ENCODE measurements around the gene EMC8. TPM values are rescaled to one million over a fixed set of nuclear protein-coding genes. Genes with fewer than 3 reads are reported as not detected.

Gene EMC8
- total RNA-seq (2021; fragmentation: NEBNext Ultra II Directional; extraction: Animal tissue kit (Norgen Biotek cat#: 25700)): 47.9 and 52.2 TPM in 2 replicates
- polyA plus RNA-seq (2011; rRNA removed): 64.0 and 69.7 TPM in 2 replicates
- 60.0 TPM for polyA plus RNA-seq (2011; cell fraction: cytosol; rRNA removed)
- 79.9 TPM for polyA plus RNA-seq (2011; cell fraction: nucleus; rRNA removed)
- polyA plus RNA-seq (2012, experiment 1 of 2): 29.4 to 44.5 TPM (median 41.7 TPM) in 4 replicates
- polyA plus RNA-seq (2012, experiment 2 of 2): 39.1 TPM
- polyA plus RNA-seq (2013, experiment 1 of 2): 33.5 TPM
- 31.9 TPM for polyA plus RNA-seq (2013, experiment 2 of 2)
- 64.3 and 73.2 TPM in 2 replicates for polyA minus RNA-seq (2011; rRNA and poly(A)+ RNA removed)
- polyA minus RNA-seq (2011; cell fraction: cytosol; rRNA and poly(A)+ RNA removed): 61.1 TPM
- 38.0 TPM for polyA minus RNA-seq (2011; cell fraction: nucleus; rRNA and poly(A)+ RNA removed)
- long read RNA-seq, experiment 1, transcript EMC8-201 (5 exons, 1,962 nt): major isoform, 57 of 75 reads
- long read RNA-seq, experiment 1, transcript EMC8-205 (1 exons, 1,826 nt): minor isoform, 5 of 75 reads
- long read RNA-seq, experiment 1, partial matches to known transcripts: 3 of 75 reads
- long read RNA-seq, experiment 1, other reads (novel, unspliced or antisense): 6 of 75 reads
- long read RNA-seq, experiment 2, partial matches to known transcripts: 1 of 9 reads
- long read RNA-seq, experiment 2, other reads (novel, unspliced or antisense): 4 of 9 reads

DNA sequence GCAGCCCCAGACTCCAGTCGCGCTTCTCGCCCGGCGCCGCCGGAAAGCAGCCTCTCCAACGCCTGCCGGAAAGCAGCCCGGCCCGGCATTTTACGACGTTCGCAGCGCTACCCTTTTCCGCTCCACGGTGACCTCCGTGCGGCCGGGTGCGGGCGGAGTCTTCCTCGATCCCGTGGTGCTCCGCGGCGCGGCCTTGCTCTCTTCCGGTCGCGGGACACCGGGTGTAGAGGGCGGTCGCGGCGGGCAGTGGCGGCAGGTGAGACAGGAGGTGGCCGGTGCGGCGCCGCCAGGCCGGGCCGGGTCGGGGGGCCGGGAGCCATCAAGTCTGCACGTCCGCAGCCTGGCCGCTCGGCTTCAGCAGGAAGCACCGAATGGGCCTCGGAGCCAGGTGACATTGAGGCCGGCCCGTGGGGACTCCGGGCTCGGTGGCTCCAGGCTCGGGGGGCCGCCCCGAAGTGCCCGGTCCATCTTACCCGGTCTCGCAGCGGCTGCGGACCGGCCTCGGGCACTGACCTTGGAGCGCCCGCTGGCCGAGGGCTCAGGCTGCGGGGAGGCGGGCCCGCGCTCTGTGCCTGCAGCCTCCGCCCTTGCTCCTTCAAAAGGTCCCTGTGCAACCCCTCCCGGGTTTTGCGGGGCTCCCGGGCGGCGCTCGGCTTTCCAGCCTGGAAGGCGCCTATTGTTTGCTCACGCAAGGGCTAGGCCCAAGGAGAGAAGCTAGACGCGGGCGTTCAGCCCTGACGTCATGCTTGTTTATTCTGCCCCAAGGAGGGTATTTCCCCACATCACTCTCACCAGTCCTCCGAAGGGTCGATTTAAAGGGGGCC is at the start of gene EMC8, which contains the start of gene COX4I1:
EMC8 (minus strand) TSS at position 48 of the 824 bp plus-strand sequence. CDS start 249 bp downstream, outside the sequence.
COX4I1 (plus strand) TSS at position 199 of the 824 bp plus-strand sequence. CDS start 1,511 bp downstream, outside the sequence.
- Histone ChIP-seq H3K9me3 (ENCODE audit: insufficient read depth in 2 of 2, low read depth in 1 of 2, low read length in 1 of 2) (no peaks in the 10 kb centered on the region), H2AFZ (ENCODE audit: low read length) (no peak within 1 kb of the TSS), H3K36me3 (ENCODE audit: control insufficient read depth in 2 of 4, insufficient read depth in 4 of 4, low read length in 3 of 4) (peaks cover 23 to 56% (median 39%) of the 10 kb centered on the region in 4 experiments), H2AK5ac (ENCODE audit: low read depth, low read length) (no peak within 1 kb of the TSS; the same call in 1 of the 2 replicates), H3K4me2 (ENCODE audit: insufficient read depth in 1 of 2, low read depth in 2 of 2, low read length in 2 of 2) (peak within 1 kb of the TSS; percentile 78 to 89), H3K14ac (ENCODE audit: insufficient read length) (no peak within 1 kb of the TSS), H3K18ac (ENCODE audit: extremely low read depth, low read length) (peak within 1 kb of the TSS; percentile 32; the same call in 1 of the 2 replicates), H2BK20ac (ENCODE audit: low read length) (no peak within 1 kb of the TSS), H3K23me2 (ENCODE audit: low read depth, low read length) (peaks cover 6% of the 10 kb centered on the region), H3K4me1 (replicated peaks in 1 of 4; ENCODE audit: control insufficient read depth in 3 of 4, insufficient read depth in 4 of 4, low read length in 3 of 4) (peaks cover 0 to 3% (median 0%) of the 10 kb centered on the region in 4 experiments; a peak in 1 of 7 replicates), H3K79me2 (ENCODE audit: control insufficient read depth in 1 of 2, insufficient read depth in 2 of 2, low read length in 2 of 2) (peaks cover 28 to 75% of the 10 kb centered on the region in 2 experiments), H2BK12ac (ENCODE audit: low read depth, low read length) (no peak within 1 kb of the TSS), H4K20me1 (replicated peaks in 1 of 2; ENCODE audit: control insufficient read depth in 1 of 2, insufficient read depth in 2 of 2, low read length in 2 of 2) (peaks cover 6 to 15% of the 10 kb centered on the region in 2 experiments), H4K91ac (replicated peaks; ENCODE audit: insufficient read length, low read length) (peak within 1 kb of the TSS; percentile 26), H3K4me3 (ENCODE audit: extremely low read depth in 1 of 4, insufficient read depth in 2 of 4, low read depth in 3 of 4, low read length in 4 of 4) (peak within 1 kb of the TSS; percentile 82 to 97 (median 95)), H2BK5ac (ENCODE audit: low read depth, low read length) (peak within 1 kb of the TSS; percentile 71), H3K56ac (replicated peaks; ENCODE audit: insufficient read length, low read depth, low read length) (peak within 1 kb of the TSS; percentile 67), H3K9ac (replicated peaks in 1 of 4; ENCODE audit: extremely low read depth in 1 of 4, low read depth in 3 of 4, low read length in 3 of 4) (peak within 1 kb of the TSS; percentile 84 to 99 (median 89)), H3K23ac (ENCODE audit: insufficient read length) (no peak within 1 kb of the TSS), H4K5ac (ENCODE audit: insufficient read length, low read depth, low read length) (peak within 1 kb of the TSS; percentile 73), H3K27me3 (replicated peaks in 1 of 4; ENCODE audit: control insufficient read depth in 3 of 4, extremely low read depth in 1 of 4, insufficient read depth in 3 of 4, low read length in 3 of 4) (no peaks in the 10 kb centered on the region), H2BK15ac (ENCODE audit: low read length) (no peak within 1 kb of the TSS), H3K27ac (ENCODE audit: low read depth, low read length) (peak within 1 kb of the TSS; percentile 81; the same call in 1 of the 2 replicates), H4K8ac (ENCODE audit: extremely low read depth, insufficient read depth, low read length) (peak within 1 kb of the TSS; percentile 88), H3K4ac (replicated peaks; ENCODE audit: insufficient read length, low read depth, low read length) (no peak within 1 kb of the TSS), H2BK120ac (replicated peaks; ENCODE audit: low read depth, low read length) (no peak within 1 kb of the TSS), H3K79me1 (ENCODE audit: low read depth, low read length) (peaks cover 5% of the 10 kb centered on the region)
- WGBS, 2 experiments (ENCODE audit: extremely low coverage in 1 of 2, insufficient coverage in 1 of 2, insufficient read length in 1 of 2, insufficient replicate concordance in 2 of 2, low coverage in 1 of 2, low lambda C conversion rate in 2 of 2, missing lambda C conversion rate in 1 of 2): 1% methylated on average over 84 of the region's 87 CpGs; no CpG with 5 or more reads in 1 of the 2 experiments
- CTCF ChIA-PET (ENCODE audit: partially characterized antibody): interaction anchor here (1.0 to 4.9 kb wide), 3 partner anchors 20 to 49 kb away, joined by 3 to 38 read pairs (median 3); no protein-coding TSS in a partner anchor
- DNase-seq (ENCODE audit: low read depth in 1 of 2, low spot score in 2 of 2) (peak; percentile 75 to 94), FAIRE-seq (no peak)
- POLR2A ChIA-PET (ENCODE audit: partially characterized antibody): interaction anchor here (0.8 to 1.6 kb wide), 11 partner anchors 9 to 223 kb away, joined by 3 to 8 read pairs (median 3); no protein-coding TSS in a partner anchor
- TF ChIP-seq, protein P1, sequence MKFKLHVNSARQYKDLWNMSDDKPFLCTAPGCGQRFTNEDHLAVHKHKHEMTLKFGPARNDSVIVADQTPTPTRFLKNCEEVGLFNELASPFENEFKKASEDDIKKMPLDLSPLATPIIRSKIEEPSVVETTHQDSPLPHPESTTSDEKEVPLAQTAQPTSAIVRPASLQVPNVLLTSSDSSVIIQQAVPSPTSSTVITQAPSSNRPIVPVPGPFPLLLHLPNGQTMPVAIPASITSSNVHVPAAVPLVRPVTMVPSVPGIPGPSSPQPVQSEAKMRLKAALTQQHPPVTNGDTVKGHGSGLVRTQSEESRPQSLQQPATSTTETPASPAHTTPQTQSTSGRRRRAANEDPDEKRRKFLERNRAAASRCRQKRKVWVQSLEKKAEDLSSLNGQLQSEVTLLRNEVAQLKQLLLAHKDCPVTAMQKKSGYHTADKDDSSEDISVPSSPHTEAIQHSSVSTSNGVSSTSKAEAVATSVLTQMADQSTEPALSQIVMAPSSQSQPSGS (IDR thresholded peaks at IDR 0.05; ENCODE audit: low read length): 0 out of 2 replicates have a peak, but pooled peaks have one; percentile 40
- TF ChIP-seq EGR1 (IDR thresholded peaks at IDR 0.05; ENCODE audit: borderline replicate concordance, low read depth, low read length): no peak
- TF ChIP-seq SIN3A (conservative IDR thresholded peaks at IDR 0.05 in 1 of 2, IDR thresholded peaks at IDR 0.05 in 1 of 2; ENCODE audit: low read depth in 1 of 2, low read length in 2 of 2): 0 out of 4 replicates have a peak, but pooled peaks of 1 of the 2 experiments have one; percentile 4
- no peak for TF ChIP-seq CBX5 (IDR thresholded peaks at IDR 0.05; ENCODE audit: low read depth, low read length)
- no peak for TF ChIP-seq NRF1 (IDR thresholded peaks at IDR 0.05; ENCODE audit: low read depth, low read length)

Measured in H1 (cell line).